ENCODE data around the gene NEDD9.

The NEDD9 gene

DNA sequence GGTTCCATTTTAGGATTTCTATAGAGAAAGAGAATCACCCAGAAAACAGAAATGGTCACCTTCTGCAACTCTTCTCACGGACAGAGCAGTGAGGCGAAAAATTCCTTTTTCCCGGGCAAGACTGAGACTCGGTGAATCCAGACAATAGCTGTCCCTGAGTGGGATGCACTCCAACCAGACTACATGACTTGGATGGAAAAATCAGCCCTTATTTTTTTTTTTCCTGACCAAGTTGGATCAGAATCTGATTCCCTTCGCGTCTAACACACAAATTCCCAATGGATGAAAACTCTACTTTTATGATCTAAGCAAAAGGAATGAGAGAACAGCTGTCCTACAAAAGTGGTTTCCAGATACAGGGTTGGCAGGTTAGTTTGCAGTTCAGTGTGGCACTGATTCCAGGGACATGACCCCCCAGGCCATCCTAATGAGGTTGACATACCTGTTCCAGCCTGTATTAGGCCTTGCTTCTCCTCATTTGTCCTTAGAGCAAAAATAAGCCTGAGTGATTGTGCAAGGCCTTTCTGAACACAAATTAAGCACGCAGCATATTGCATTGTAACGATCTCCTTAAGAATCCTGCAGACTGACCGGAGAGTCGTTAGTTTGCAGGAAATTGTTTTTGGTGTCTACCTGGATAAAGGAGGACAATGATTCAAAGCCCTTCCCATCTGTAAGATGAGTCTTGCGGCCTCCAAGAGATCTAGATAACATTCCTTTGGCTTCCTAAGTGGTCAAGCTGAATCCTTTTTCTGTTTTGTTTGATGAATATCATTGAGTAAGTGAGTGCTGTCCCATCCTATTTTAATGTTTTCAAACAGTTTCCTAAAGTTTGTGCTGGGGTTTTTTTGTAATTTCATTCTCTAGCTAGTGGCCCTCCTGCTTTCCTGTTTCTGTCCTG is 1.5 kb upstream of the NEDD9 start:
- DNase-seq (ENCODE audit: low read depth): no peak

DNA sequence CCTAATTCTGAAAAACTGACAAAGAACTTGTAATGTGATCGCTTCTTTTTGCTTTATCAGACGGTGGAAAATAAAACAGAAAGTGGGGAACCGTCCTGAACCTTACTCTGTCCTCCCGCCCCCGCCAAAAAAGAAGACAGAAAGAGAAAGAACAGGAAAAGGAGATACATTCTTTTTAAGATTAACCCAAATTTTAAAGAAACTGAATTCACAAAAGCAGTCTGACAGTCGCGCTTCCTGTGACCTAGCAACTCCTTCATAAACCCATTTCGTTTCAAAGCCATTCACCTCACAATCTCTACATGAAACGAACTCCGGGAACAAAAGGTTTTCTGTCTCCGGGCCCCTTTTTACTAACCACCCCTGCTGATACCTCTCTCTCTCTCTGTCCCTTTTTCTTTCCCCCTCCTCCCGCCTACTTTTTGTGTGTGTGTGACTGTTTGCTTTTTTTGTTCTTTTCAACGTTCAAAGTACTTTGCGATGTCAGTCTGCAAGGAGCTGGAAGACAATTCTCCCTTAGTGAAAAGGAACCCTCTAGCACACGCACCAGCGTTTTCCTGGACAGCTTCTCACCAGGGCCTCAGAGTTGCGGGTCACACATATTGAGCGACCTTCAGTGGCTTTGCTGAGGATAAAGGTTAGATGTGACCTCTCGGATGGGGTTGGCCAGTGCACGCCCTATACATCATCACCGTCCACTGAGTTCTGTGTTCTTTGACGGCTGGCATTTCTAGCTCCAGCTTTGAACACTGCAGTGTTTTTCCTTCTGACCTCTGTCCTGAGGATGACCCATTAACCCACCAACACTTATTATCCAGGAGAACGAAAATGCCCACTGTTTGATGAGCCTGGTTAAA is 530 bp upstream of the NEDD9 start:
- no peak for DNase-seq (ENCODE audit: low read depth)

DNA sequence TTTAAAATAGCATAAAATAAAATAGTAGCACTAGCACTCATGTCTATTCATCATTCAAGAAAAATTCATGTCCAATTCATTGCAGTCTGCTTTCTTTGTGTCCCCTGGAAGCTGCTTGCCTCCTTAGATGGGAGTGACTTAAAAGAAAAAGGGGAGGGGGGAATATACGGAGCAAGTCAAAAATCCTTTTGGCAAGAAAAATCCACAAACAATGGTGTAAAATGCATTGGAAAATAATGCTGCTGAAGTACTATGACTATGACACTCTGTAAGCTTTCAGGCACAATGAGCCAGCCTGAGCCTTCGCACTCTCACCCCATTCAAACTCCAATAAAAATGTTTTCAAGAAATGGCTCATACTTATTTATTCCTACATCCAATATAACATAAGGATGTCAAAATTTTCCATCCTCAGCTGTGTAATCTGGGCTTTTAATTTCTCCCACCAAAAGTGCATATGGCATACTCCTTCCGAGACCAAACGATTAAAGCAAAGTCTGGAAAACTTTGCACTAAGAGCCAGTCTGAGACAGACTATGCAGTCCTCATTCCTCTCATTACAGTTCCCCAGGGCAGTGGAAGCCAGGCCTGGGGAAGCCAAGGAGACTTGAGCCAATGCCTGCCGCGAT is 790 bp downstream of the NEDD9 start:
- no peak for DNase-seq (ENCODE audit: low read depth)

DNA sequence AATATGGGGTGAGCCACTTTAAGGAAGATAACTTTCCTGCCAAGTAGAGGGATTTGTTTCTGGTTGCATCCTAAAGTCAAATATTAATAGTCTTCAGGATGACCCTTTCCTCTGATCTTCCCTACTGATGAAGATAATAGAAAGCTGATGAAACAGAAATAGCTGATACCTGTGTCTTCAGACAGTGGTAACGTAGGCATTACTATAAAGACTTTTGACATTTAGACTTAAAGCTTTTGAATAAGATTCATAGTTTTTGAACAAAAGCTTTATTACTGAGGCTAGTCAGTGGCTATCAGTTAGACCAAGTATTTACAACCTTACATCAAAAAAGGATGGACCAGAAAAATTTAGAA is 1.4 kb downstream of the NEDD9 start:
- no peak for DNase-seq (ENCODE audit: low read depth)

DNA sequence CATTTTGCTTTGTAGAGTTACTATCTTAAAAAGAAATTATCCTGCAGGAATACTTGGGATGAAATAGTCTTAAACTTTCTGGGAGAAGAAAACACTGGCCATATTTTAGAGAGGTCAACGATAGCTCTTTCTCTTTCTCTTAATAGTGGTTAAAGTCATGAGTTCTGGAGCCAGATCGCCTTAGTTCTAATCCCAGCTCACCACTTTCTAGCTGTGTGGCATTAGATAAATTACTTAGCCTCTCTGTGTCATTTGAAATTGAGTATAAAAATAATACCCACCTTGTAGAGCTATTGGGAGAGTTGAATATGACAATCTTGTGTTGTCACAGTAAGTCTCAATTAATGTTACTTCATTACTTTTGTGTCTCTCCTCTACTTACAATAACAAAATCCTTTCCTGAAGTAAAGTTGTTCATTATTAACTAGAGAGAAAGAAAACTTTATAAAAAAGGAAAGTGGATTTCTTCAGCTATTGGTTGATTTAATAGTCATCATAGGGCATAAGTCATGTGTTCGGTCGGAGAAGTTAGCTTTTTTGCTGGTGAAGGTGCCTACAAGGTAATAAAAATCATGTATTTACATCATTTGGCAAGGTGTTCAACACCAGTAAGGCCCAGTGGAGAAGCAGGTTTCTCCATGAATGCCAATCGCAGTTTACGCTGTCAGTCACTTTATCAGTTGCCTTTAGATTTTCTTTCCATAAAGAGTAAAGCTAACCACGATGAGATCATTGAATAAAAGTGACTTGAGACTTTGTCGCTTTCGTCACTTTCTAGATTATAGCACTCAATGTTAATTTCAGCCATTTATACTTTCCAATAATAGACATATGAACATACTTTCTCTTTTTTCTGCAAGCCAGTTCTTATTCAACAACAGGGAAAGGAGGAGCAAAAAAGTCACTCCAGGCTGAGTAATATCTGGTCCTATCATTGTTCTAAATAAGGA is 2.0 kb downstream of the NEDD9 start:
- no peak for DNase-seq (ENCODE audit: low read depth)

DNA sequence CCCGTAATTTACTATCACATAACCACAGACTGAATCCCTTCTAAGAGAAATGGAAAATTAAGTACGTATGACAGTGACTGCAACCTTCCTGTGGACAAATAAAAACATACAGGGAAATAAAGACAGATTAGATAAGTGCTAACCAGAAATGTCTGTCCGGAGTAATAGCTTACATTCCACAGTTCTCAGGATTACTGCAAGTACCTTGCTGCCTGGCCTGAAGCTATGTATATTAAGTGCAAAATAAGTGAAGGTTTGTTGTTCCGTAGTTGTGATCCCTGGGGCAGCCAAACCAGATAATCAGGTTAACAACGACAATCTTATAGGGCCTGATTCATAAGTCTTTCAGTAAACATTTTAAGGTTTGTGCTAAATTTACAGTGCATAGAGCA is 2.8 kb downstream of the NEDD9 start:
- DNase-seq (ENCODE audit: low read depth): no peak

DNA sequence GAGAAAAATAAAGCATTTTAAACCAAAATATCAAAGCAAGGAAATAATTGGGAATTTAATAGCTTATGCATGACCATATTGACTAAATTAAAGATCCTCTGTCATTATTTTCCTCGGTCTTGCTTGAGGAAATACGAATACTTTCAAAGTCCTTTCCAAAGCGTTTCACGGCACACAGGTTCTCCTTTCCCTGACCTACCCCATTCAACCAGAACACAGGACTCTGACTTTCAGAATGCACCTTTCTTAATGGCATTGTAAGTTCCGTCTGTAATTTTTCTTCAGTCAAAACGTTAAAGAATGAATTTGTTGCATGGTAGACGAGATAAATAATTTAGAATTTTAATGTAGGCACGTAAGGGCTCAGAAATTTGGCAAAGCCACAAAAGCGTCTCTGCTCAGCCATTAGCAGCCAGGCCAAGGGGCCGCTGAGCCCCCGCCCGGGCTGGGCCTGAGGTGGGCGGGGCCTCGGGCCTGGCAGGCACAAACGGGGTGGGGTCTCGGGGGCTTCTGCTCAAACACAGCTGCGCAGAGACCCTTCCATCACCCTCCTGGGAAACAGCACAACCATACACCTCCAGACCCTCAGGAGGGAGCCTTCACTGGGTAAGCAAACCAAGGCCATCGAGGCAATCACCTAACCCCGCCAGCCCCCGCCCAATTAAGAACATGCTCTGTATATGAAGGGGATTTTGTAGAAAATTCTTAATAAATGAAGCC is 3.4 kb downstream of the NEDD9 start:
- no peak for DNase-seq (ENCODE audit: low read depth)

DNA sequence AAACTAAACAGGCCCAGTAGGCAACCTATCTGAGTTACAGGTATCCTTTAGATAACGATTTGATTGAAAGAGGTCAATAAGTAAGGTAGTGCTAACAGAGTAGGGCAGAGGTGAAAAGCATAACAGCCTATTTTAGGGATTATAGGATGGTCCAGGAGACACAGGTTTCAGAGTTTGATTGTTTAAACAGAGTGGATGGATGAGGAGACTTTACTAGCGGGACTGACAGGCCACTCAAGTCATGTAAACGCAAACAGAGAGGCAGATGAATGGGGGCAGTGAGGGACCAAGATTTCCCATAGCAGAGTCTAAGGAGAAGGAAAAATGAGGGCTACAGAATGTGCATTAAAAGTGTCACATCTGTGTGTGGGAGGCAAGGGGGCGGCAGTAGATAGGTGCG is 4.8 kb downstream of the NEDD9 start:
- no peak for DNase-seq (ENCODE audit: low read depth)

DNA sequence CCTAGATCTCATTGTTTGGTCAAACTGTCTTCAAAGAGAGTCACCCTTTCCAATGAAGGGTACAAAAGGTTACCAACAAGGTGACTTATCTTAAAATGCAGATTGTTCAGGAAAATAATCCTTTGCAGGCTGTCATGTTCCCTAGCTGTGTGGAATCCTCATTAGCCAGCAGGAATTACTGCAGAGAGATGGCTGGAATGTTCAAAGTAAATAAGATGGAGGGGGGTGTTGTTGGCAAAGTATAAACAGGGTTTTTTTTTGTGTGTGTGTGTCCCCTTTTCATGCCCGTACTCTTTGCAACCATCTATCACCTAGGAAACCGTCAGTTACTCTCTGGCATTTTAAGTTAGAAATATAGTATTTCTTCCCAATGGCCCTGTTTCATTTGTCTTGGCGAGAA is 6.5 kb downstream of the NEDD9 start:
- no peak for DNase-seq (ENCODE audit: low read depth)

DNA sequence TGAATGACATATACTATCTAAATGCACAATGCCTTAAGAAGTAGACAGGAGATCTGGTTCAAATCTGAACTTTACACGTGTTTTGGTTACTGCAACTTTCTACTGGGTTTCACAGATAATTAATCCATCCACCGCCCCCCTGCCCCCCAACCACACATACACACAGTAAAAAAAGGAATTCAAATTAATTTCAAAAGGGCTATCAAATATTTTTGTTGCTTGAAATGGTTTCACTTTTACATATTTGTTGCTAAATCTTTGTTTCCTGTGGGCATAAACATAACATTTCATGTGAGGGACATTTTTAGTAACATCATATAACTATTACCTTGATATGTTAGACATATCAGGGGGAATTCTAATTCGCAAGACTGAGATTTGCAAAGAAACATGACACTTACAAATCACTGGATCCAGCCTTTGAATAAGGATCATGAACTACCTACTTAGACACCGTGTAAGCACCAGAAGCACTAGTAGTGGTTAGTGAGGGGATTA is 7.5 kb downstream of the NEDD9 start:
- no peak for DNase-seq (ENCODE audit: low read depth)

DNA sequence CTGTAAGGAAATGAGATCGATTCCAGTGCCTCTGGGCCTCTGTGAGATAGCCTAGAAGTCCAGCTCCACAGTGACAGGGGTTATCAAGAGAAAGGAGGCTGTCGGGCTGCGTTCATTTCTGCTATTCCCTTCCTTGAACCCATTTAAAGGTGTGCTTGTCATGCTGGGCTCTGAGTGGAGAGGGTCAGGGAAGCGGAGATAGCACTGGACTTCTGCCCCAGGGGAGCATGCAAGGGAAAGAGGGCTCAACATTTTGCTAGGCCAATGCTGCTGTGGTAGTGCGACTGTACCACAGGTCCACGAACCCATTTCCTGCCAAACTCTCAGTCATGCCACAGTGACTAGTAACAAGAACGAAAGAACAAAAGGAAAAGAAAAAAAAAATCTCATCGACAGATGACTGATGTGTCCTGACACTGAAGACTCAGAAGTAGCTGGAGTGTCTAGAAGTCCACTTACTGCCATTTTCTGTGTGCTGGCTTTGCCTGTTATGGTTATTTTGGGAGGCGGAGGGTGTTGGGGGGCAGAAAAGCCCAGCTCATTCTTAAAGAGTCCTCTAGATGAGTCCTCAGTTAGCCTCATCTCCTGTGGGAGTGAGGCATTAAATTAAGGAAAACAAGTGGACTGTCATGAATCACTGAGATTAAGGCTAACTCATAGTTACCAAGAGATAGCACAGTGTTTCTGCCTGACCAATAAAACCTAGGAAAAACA is 8.1 kb downstream of the NEDD9 start:
- no peak for DNase-seq (ENCODE audit: low read depth)

DNA sequence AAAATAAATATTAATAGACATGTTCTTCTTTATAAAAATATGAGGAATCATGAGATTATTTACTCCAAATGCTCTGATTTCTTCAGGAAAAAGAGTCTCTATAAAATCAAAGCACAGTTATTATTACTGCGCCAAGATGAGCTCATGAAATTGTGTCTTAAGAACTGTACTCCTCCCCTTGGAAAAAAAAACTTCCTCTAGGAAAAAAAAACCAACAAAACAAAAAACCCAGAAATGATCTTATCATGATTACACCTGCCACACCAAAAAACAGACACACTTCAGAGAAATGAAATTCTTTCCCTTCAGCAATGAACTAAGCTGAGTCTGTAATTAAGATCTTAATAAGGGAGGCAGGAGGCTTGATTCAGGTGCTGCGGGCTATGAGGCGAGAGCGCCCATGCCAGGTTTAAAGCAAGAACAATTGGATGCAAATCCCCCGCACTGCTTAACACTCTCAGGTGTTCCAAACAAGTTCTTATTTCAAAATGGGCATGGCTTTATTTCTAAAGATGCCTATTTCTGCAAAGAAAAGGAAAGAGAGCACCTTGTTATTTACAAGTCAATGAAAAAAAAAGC is 9.1 kb downstream of the NEDD9 start:
- no peak for DNase-seq (ENCODE audit: low read depth)

DNA sequence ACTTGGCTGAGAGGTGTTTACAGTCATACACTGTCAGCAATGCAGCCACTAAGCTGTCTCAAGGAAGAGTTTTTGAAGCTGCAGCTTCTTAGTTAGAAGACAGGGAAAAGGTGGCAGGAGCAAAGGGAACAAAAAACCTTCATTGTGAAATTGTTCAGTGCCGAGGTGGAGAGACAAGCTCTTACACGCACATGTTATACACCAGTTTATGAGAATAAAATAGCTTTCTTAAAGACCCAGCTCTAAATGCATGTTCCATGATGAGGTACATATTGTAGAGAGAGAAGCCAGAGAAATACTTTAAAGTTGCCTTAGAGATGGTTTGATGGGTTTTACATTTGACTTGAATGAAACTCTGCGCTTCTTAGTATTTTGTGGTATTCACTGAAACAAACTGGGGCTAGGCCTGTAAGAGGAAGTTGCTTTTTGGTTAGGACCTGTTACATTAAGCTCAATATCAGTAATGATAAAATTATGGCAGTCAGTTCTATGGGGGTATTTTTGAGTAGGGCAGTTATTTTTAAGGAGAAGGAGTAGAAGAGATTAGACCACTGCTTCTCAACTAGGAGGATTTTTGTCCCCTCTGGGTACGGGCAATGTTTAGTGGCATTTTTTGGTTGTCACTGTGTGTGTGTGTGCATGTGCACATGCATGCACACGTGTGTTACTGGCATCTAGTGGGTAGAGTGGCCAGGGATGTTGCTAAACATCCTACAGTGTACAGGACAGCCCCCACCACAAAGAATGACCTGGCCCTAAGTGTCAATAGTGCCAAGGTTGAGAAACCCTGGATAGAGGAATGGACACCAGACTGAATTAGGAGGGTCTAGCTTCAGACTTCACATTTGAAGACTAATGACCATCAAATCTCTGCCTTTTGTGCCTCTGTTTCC is 9.8 kb downstream of the NEDD9 start:
- DNase-seq (ENCODE audit: low read depth): no peak

DNA sequence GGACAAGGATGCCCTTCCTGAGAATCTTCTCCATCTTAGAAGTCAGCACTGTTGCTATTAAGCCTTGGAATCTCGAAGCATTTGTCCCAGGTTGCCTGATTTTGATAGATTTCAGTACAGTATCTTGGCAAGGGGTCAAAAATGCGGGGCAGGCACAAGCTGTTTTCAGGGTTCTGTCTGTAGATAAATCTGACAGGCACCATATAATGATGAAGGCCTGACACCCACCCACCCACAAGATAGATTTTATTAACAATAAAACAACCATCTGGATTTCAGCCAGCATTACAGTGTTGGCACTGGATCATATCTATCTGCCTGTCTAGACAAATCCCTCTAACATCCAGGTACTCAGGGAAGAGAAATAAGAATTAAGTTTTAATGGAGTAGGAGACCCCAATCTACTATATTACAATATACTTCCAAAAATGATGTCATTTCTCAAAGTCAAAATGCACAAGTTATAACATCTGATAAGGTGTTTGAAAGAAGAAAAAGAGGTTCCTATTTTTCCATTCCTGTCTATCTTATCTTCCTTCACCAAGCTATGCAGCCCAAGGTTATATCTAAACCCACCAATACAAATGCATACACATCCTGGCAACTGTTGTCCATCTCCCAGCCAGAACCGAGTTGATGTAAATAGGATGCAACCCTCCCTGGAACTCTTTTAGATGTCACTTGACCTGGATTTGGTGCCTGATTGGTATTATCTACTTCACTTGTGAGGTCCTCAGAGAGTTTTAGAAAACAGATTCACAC is 10.7 kb downstream of the NEDD9 start:
- DNase-seq (ENCODE audit: low read depth): no peak

DNA sequence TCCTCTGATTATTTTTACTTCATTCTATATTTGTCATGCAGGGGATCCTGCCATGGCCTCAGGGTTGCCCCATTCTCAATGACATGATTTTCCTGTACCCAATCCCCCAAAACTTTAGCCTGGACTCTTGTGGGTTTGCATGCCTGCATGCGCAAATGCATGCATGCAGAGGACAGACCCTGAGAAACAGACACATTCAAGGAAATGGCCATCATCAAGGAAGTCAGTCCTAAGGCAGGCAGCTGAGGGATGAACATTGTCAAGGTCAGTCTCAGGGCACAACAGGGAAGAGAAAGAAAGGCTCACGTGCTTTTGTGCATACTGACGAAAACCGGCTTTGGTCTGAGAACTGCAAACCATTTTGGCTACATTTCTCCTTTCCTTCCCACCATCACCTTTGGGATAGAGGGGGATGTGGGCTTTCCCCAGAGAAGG is 13.1 kb downstream of the NEDD9 start:
- no peak for DNase-seq (ENCODE audit: low read depth)

DNA sequence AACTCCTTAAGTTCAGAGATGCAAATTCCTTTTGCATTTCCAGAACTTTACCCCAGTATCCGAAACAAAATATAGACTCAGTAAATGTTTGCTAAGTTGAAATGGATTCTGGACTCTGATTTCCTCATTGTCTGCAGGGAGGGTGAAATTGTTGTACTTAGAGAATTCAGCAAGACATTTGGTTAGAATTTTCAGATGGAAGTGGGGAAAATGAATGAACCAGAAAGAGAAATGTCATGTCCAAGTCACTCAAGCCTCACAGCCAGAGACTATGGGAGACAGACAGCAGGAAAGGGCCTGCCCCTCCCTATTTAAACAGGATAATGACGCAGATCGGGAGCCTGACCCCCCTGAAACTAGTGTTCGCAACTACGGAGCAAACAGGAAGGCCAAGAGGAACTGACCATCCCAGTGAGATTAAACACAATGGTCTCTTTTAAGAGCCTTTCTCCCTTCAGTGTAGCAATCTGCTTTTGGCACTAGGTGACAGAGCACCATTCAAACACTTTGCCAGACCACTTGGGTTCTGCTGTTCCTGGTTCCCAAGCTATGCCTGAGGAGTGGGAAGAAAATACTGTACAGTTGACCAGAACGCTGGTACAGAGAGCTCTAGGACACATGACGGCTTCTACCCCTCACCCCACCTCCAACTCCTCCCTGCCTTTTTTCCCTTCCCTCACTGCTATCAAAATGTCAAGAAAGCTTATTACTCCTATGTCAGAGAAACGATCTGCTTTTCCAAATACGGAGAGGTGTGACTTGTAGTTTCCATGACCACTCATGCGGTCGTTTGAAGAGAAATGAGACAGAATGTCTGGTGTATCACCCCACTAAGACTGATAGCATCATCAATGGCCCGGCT is 13.7 kb downstream of the NEDD9 start:
- DNase-seq (ENCODE audit: low read depth): no peak

DNA sequence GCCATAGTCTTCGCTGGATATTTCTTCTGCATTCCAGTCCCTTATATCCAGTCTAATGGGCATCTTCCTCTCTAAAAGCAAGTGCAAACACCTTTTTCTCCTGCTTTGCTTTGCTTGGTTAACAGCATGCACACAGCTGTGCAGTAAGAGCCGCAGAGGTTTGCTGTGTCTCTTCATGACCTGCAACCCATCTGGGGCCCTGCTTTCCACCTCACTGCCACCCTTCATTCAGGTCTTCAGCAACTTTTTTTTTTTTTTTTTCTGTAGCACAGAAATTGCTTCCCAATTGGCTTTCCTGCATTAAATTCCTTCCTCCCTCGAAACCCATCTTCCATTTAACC is 14.4 kb downstream of the NEDD9 start:
- DNase-seq (ENCODE audit: low read depth): no peak
